Dendritic cell treated with granulocyte-macrophage colony-stimulating factor and Interleukin-4, amounts not matched to agents 40 ng/mL and 50 ng/mL, for 4 days (primary cell): ENCODE results near the gene SPATA20.

ENCODE experiments used
- H3K27ac Mint-ChIP-seq: one replicate; pipeline ENCODE4 v1.8.0; 2022; ENCODE audit warnings: mild to moderate bottlenecking, mixed read lengths
- H3K27me3 Mint-ChIP-seq: one replicate; pipeline ENCODE4 v1.8.0; 2022; ENCODE audit warnings: mild to moderate bottlenecking, mixed read lengths
- H3K36me3 Mint-ChIP-seq: one replicate; pipeline ENCODE4 v1.8.0; 2022; ENCODE audit warnings: low read depth, mixed read lengths
- H3K4me1 Mint-ChIP-seq: one replicate; pipeline ENCODE4 v1.8.0; 2022; ENCODE audit warnings: low read depth, mixed read lengths
- H3K4me3 Mint-ChIP-seq: one replicate; pipeline ENCODE4 v1.8.0; 2022; ENCODE audit warnings: mild to moderate bottlenecking, moderate library complexity, mixed read lengths
- H3K9me3 Mint-ChIP-seq: one replicate; pipeline ENCODE4 v1.8.0; 2022; ENCODE audit warnings: mixed read lengths
- intact Hi-C: fragments of 100-400 bp; cut with micrococcal nuclease; formaldehyde crosslinking; loops from one replicate; pipeline ENCODE4 v1.15.0; 2022

SPATA20 gene

GRCh38 chr17:50529849-50530248, 17.1 kb upstream of the SPATA20 start:
- Mint-ChIP-seq H3K9me3 (no peaks in the 10 kb centered on the region), H3K4me1 (peaks cover 42% of the 10 kb centered on the region), H3K4me3 (no peak overlapping the region), H3K27me3 (peaks cover 52% of the 10 kb centered on the region), H3K36me3 (no peaks in the 10 kb centered on the region), H3K27ac (no peak overlapping the region)
- intact Hi-C loops, result no loop called here

- no peaks in the 10 kb centered on the region for H3K36me3 Mint-ChIP-seq
- intact Hi-C loops, result no loop called here
- peaks cover 48% of the 10 kb centered on the region for H3K4me1 Mint-ChIP-seq
- H3K27ac Mint-ChIP-seq, result no peak overlapping the region
- H3K27me3 Mint-ChIP-seq, result peaks cover 67% of the 10 kb centered on the region
- no peaks in the 10 kb centered on the region for H3K9me3 Mint-ChIP-seq
- no peak overlapping the region for H3K4me3 Mint-ChIP-seq
Measured at GRCh38 chr17:50531428-50532025, 15.4 kb upstream of the SPATA20 start.

GRCh38 chr17:50532452-50533024, 14.4 kb upstream of the SPATA20 start, which contains the start of gene EPN3:
Gene EPN3 (plus strand): TSS chr17:50532735. CDS start chr17:50536557, 3,822 bp downstream.
- Mint-ChIP-seq H3K4me3 (no peak within 1 kb of the TSS), H3K9me3 (no peaks in the 10 kb centered on the region), H3K36me3 (no peaks in the 10 kb centered on the region), H3K27ac (no peak within 1 kb of the TSS), H3K4me1 (peaks cover 48% of the 10 kb centered on the region), H3K27me3 (peaks cover 70% of the 10 kb centered on the region)
- intact Hi-C loops, result no loop called here

GRCh38 chr17:50533185-50533584, 13.8 kb upstream of the SPATA20 start:
- H3K9me3 Mint-ChIP-seq, result no peaks in the 10 kb centered on the region
- intact Hi-C loops, result no loop called here
- peaks cover 70% of the 10 kb centered on the region for H3K27me3 Mint-ChIP-seq
- H3K4me3 Mint-ChIP-seq, result no peak overlapping the region
- no peaks in the 10 kb centered on the region for H3K36me3 Mint-ChIP-seq
- H3K4me1 Mint-ChIP-seq, result peaks cover 48% of the 10 kb centered on the region
- no peak overlapping the region for H3K27ac Mint-ChIP-seq

- no peaks in the 10 kb centered on the region for H3K9me3 Mint-ChIP-seq
- H3K27ac Mint-ChIP-seq, result no peak overlapping the region
- H3K4me1 Mint-ChIP-seq, result peaks cover 53% of the 10 kb centered on the region
- no peaks in the 10 kb centered on the region for H3K36me3 Mint-ChIP-seq
- H3K4me3 Mint-ChIP-seq, result no peak overlapping the region
- H3K27me3 Mint-ChIP-seq, result peaks cover 68% of the 10 kb centered on the region
- intact Hi-C loops, result no loop called here
Measured at GRCh38 chr17:50533720-50534148, 13.2 kb upstream of the SPATA20 start.

- H3K36me3 Mint-ChIP-seq, result no peaks in the 10 kb centered on the region
- H3K27me3 Mint-ChIP-seq, result peaks cover 68% of the 10 kb centered on the region
- no peak overlapping the region for H3K4me3 Mint-ChIP-seq
- H3K4me1 Mint-ChIP-seq, result peaks cover 55% of the 10 kb centered on the region
- no peaks in the 10 kb centered on the region for H3K9me3 Mint-ChIP-seq
- intact Hi-C loops, result no loop called here
- H3K27ac Mint-ChIP-seq, result no peak overlapping the region
Measured at GRCh38 chr17:50534222-50534978, 12.6 kb upstream of the SPATA20 start.

GRCh38 chr17:50534979-50535326, 12.0 kb upstream of the SPATA20 start:
- Mint-ChIP-seq H3K27me3 (peaks cover 62% of the 10 kb centered on the region), H3K36me3 (no peaks in the 10 kb centered on the region), H3K9me3 (no peaks in the 10 kb centered on the region), H3K4me1 (peaks cover 55% of the 10 kb centered on the region), H3K4me3 (no peak overlapping the region), H3K27ac (no peak overlapping the region)
- intact Hi-C loops, result no loop called here

- Mint-ChIP-seq H3K27ac (no peak overlapping the region), H3K9me3 (no peaks in the 10 kb centered on the region), H3K27me3 (peaks cover 65% of the 10 kb centered on the region), H3K4me3 (no peak overlapping the region), H3K4me1 (peaks cover 55% of the 10 kb centered on the region), H3K36me3 (no peaks in the 10 kb centered on the region)
- intact Hi-C loops, result no loop called here
Measured at GRCh38 chr17:50535407-50535806, 11.6 kb upstream of the SPATA20 start.

GRCh38 chr17:50536683-50537646, 10.0 kb upstream of the SPATA20 start:
- intact Hi-C loops, result no loop called here
- H3K36me3 Mint-ChIP-seq, result no peaks in the 10 kb centered on the region
- H3K4me1 Mint-ChIP-seq, result peaks cover 51% of the 10 kb centered on the region
- no peaks in the 10 kb centered on the region for H3K9me3 Mint-ChIP-seq
- peaks cover 62% of the 10 kb centered on the region for H3K27me3 Mint-ChIP-seq
- H3K4me3 Mint-ChIP-seq, result no peak overlapping the region
- no peak overlapping the region for H3K27ac Mint-ChIP-seq

GRCh38 chr17:50537721-50538548, 9.0 kb upstream of the SPATA20 start:
- peaks cover 50% of the 10 kb centered on the region for H3K4me1 Mint-ChIP-seq

GRCh38 chr17:50538549-50539410, 8.2 kb upstream of the SPATA20 start:
- Mint-ChIP-seq H3K9me3 (no peaks in the 10 kb centered on the region), H3K4me1 (peaks cover 46% of the 10 kb centered on the region), H3K4me3 (no peak overlapping the region), H3K36me3 (no peaks in the 10 kb centered on the region), H3K27me3 (peaks cover 43% of the 10 kb centered on the region), H3K27ac (no peak overlapping the region)
- intact Hi-C loops, result no loop called here

More at GRCh38 chr17:50537721-50538548, 9.0 kb upstream of the SPATA20 start:
- Mint-ChIP-seq H3K36me3 (no peaks in the 10 kb centered on the region), H3K27ac (no peak overlapping the region), H3K4me3 (no peak overlapping the region), H3K27me3 (peaks cover 52% of the 10 kb centered on the region), H3K9me3 (no peaks in the 10 kb centered on the region)
- intact Hi-C loops, result no loop called here

- intact Hi-C loops, result no loop called here
- Mint-ChIP-seq H3K9me3 (no peaks in the 10 kb centered on the region), H3K27ac (no peak overlapping the region), H3K4me1 (peaks cover 46% of the 10 kb centered on the region), H3K27me3 (peaks cover 37% of the 10 kb centered on the region), H3K4me3 (no peak overlapping the region), H3K36me3 (no peaks in the 10 kb centered on the region)
Measured at GRCh38 chr17:50539762-50540559, 7.0 kb upstream of the SPATA20 start.
